ENCODE measurements around the gene CISH.

Gene CISH

DNA sequence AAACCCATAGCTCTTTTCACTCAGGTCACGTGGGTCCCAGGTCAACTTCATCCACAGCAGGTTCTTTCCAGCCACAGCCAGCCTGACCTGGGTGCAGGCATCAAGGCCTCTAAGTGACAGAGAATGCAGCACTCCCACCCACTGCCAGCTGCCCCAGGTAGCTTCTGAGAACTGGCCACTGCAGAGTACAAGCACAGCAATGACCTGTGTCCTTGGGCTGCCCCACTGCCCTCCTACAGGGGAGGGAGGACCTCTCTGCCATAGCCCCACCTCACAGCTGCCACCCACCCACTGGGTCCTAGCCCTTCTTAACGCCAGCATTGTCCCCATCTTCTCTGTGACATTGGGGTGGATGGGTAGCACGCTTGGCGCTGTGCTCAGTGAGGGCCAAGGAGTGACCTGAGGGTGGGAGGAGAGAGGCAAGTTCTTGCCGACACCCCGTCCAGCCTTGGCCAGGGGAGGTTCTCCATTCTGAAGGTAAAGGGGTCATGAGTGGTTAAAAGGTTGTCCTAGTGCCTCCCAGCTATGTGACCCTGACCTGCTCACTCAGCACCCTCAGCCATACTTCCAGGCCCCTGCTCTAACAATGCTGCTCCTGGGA lies 12.4 kb downstream of the CISH start:
- no peak for DNase-seq (ENCODE audit: low spot score)

DNA sequence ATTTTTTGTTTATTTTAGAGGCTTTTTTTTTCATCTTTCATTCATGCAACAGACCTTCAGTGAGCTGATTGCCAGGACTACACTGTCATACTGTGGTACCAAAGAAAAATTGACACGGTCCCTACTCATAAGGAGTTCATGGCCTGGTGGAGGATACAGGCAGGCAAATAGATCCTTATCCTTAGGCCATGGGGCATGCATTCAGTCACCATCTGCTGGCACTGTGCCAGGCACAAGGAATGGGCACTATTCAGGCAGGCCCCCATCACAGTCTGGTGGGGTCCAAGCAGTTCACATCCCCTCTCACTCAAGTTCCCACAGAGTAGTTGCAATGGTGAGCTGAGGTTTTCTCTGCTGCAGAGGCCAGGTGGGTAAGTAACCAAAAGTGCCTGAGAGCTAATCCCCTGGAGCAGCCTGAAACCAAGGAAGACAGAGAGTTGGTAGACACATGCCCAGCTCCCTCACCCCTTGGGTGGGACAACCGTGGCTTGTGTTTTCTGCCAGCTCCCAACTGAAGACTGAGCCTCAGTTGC lies 17.3 kb downstream of the CISH start:
- no peak for DNase-seq (ENCODE audit: low spot score)

- no peak for DNase-seq (ENCODE audit: low spot score)
Observed at GRCh38 chr3:50592568-50592967, 19.0 kb downstream of the CISH start.

DNA sequence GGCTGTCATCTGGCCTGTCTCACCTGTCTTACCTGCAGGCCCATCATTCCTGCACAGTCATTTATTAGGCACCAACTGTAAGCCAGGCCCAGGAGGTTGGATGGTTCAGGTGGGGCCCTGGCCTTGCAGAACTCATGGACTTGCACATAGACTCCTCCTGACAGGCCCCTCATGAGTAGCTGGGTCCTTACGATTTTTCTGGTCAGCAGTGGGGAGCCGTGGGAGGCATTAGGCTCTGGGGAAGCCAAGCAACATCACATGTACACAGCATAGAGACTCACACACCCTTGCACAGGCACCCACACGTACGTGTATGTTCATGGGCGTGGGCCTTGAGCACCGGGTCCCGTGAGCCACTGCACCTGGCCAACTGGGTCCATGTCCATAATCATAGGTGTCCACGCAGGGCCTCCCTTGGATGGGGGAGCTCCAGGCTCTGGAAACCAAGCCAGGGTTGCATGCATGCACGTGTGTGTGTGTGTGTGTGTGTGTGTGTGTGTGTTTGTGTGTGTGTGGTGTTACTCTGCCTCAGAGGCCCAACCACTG lies 20.3 kb downstream of the CISH start:
- no peak for DNase-seq (ENCODE audit: low spot score)

GRCh38 chr3:50588759-50589433 lies 22.7 kb downstream of the CISH start:
- DNase-seq (ENCODE audit: low spot score): no peak

- no peak for DNase-seq (ENCODE audit: low spot score)
Observed at GRCh38 chr3:50587806-50588758, 23.5 kb downstream of the CISH start.

GRCh38 chr3:50587373-50587772 lies 24.2 kb downstream of the CISH start:
- no peak for DNase-seq (ENCODE audit: low spot score)

- no peak for DNase-seq (ENCODE audit: low spot score)
Observed at GRCh38 chr3:50586763-50587070, 24.9 kb downstream of the CISH start.

- DNase-seq (ENCODE audit: low spot score): no peak
Observed at GRCh38 chr3:50585919-50586762, 25.4 kb downstream of the CISH start.

GRCh38 chr3:50584391-50584790 lies 27.2 kb downstream of the CISH start:
- DNase-seq (ENCODE audit: low spot score): no peak

DNA sequence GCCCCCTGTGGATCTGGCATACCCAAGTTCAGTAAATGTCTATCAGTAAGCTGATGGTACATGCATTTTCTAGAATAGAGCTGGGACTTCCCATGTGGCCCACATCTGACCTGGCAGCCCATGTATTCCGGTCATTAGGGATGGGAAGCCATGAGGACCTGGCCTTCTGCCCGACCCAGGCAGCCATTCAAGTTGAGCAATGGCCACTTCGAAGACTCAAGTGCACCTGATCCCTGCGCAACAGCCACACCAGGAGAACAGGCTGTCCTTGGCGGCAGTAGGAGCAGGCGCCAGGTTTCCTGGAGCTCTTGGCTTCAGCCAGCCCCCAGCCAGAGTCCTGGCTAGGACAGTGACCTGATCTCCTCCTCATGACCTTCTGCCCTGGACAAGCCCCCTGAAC lies 27.7 kb downstream of the CISH start:
- DNase-seq (ENCODE audit: low spot score): no peak

DNA sequence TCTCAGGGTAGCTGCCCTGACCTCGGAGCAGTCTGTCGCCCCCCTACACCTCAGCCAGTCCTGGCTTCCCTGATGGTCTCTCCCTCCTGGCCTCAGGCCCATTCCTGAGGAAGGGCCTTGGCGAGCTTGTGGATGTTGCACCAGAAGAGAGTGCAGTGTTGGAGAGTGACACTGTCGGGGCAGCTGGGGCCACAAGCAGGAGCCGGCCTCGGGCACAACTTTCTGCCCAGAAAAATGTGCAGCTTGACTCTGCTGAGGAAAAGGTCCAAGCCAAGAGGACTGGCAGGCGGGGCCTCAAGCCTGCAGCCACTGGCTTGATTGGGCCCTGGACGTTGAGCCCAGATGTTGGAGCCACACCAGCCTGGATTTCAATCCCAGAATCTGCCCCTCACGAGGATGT lies 29.5 kb downstream of the CISH start:
- DNase-seq (ENCODE audit: low spot score): no peak

GRCh38 chr3:50581459-50581842 lies 30.1 kb downstream of the CISH start:
- no peak for DNase-seq (ENCODE audit: low spot score)

DNA sequence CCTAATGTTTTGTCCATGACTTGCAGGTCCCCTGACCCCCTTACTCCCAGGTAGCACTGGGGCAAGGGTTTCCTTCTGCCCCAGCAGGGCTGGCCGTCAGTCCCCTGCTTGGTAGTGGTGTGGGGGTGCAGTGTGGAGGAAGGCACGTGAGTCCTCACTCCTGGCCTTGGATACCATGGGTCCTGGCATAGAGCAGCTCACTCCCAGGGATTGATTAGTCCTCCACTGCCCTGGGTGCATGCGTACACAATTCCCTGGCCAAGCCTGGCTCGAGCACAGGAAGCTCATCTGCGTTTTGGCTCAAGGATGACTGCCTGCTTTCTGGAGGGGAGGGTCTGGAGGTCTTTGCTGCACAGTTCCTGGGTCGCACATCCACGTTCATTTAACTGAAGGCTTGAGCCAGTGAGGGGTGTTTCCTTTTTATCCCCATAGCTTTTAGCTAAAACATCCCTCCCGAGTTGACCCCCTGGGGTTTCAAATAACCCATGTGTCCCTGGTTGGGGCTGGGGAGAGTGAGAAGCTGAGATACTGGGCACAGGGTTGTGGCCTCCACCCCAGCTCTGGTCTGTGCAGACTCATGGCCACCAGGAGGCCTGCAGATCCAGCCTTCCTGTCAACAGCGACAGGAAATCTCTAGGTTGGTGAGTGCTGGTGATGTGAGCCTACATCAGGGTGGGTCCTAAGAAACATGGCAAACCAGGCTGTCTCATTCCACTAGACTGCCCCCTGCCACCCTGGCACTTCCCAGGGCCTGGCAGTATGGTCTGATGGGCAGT lies 30.7 kb downstream of the CISH start:
- DNase-seq (ENCODE audit: low spot score): no peak

DNA sequence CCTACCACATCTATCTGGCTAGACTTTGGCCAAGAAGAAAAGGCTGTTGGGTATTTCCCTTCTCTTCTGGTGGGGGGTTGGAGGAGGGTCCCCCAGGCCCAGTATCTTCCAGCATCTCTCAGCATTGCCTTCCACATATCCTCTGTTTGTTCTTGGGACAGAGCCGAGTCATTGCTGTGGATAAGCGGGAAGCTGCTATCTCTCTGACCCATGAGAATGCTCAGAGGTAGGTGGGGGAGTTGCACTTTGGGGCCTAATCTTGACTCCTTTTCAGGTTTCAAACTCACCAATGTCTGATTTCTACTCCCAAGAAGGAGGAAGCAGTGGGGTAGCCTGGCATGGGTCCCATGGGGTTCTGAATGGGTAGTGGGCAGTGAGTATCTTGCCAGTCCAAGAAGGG lies 34.2 kb downstream of the CISH start:
- DNase-seq (ENCODE audit: low spot score): no peak

DNA sequence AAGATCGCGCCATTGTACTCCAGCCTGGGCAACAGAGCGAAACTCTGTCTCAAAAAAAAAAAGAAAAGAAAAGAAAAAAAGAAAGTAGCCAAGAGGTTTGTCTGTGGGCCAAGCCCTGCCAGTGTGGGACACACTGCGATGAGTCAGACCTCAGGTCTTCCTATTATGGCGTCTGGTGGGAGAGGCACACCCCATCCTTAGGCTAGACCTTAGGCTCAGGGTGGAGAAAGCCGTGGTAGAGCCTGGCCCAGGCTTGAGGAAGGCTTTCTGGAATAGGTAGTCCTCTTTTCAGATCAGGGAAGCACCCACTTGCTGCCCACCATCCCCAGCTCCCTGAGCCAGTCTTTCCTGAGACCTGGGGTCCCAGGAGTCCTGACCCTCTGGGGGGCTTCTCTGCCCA lies 36.2 kb downstream of the CISH start:
- DNase-seq (ENCODE audit: low spot score): no peak

GRCh38 chr3:50574444-50574831 lies 37.1 kb downstream of the CISH start:
- DNase-seq (ENCODE audit: low spot score): no peak

GRCh38 chr3:50573566-50574443 lies 37.8 kb downstream of the CISH start:
- no peak for DNase-seq (ENCODE audit: low spot score)

DNA sequence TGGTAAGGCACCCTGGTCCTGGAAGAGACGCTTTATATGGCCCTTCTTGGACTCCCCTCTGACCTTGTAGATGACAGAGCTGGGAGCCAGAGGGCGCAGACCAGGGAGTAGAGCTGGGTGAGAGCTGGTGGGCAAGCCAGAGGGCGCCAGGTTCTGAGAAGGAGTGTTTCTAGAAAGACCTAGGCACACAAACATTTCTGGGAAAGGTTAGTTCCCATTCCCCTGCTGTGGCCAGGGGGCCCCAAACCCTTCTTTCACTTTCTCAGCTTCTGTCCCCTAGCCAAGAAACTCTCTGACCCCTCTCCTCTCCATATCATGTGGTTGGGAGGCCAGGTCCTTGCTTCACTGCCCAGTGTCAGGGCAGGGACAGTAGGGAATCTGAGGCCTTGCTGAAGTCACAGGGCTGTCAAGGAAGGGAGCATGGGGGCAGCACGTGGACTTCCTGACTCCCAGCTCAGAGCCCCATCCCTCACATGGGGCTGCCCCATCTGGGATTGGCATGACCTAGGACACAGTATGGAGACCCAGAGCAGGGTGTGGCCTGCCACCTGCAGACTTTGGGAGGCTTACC lies 38.7 kb downstream of the CISH start:
- DNase-seq (ENCODE audit: low spot score): no peak

DNA sequence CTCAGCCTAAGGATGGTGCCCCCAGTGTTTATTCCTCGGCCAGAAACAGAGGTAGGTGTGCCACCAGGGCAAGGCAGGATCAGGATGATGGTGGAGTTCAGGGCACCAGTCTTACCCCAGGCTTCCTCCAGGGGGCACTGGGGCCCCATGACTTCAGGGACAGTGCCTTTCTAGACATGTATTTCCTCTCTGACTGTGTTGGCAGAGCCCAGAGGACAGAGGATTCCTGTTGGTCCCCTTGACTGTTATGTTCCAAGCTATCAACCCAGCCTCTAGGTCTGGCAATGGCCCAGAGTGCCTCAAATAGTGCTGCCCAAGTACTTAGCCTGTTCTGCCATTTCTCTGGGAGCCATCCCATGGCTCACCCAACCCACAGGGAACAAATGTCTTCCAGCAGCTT lies 39.4 kb downstream of the CISH start:
- DNase-seq (ENCODE audit: low spot score): peak; percentile 63
